ENCODE data around the gene MRPL21.
"Not testable (repeated sequence)": the region's sequence is repeated elsewhere in the genome, so short reads cannot be mapped to it uniquely, and the experiment has no call there.

MRPL21 gene

GRCh38 chr11:68863553-68864265, 39.9 kb downstream of the MRPL21 start:
- DNase-seq: no peak

GRCh38 chr11:68862421-68862820, 41.2 kb downstream of the MRPL21 start:
- no peak for DNase-seq

DNA sequence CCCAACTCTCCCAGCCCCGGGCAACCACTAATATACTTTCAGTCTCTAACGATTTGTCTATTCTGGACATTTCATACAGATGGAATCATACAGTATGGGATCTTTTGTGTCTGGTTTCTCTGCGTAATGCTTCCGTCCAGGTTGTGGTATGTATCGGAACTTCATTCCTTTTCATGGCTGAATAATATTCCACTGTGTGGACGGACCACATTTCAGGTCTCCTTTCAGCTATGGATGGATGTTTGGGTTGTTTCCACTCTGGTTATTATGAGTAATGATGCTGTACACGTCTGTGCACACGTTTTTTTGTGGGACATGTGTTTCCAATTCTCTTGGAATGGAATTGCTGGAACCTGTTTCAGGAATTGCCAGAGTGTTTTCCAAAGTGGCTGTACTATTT, 44.5 kb downstream of the MRPL21 start:
- no peak for DNase-seq

DNA sequence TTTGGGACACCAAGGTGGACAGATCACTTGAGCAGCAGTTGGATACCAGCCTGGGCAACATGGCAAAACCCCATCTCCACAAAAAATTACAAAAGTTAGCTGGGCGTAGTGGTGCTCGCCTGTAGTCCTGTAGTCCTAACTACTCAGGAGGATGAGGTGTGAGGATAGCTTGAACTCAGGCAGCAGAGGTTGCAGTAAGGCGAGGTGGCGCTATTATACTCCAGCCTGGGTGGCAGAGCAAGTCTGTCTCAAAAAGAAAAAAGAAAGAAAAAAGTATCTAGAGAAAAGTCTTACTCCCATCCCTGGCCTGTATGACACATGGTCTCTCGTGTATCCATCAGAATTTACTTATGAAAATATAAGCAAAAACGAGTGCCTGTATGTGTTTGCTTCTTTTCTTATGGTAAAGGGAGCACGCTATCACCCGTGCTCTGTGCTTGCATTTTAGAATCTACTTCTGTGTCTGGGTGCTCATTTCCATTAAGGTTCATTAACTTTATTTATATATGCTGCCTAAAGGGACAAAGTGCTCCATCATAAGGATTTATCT, 46.5 kb downstream of the MRPL21 start:
- no peak for DNase-seq

DNA sequence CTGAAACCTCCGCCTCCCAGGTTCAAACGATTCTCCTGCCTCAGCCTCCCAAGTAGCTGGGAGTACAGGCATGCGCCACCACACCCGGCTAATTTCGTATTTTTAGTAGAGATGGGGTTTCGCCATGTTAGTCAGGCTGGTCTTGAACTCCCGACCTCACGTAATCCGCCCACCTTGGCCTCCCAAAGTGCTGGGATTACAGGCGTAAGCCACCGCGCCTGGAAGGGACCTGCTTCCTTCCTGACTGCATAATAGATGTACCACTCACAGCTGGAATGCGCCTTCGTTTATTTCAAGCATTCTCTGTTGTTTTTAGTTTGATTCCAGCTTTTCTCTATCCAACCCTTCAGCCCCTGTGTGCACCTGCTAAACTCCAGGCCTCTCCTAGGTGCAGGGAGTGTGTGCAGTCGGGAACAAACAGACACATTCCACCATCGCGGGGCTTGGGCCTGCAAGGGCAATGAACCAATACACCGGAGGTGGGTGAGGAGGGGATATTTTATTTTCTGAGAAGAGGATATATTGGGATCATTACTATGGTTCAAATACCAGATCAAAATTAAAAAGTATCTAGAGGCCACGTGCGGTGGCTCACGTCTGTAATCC, 47.1 kb downstream of the MRPL21 start:
- DNase-seq: not testable (repeated sequence)

- DNase-seq: no peak
Observed at GRCh38 chr11:68855205-68855981, 48.2 kb downstream of the MRPL21 start.

DNA sequence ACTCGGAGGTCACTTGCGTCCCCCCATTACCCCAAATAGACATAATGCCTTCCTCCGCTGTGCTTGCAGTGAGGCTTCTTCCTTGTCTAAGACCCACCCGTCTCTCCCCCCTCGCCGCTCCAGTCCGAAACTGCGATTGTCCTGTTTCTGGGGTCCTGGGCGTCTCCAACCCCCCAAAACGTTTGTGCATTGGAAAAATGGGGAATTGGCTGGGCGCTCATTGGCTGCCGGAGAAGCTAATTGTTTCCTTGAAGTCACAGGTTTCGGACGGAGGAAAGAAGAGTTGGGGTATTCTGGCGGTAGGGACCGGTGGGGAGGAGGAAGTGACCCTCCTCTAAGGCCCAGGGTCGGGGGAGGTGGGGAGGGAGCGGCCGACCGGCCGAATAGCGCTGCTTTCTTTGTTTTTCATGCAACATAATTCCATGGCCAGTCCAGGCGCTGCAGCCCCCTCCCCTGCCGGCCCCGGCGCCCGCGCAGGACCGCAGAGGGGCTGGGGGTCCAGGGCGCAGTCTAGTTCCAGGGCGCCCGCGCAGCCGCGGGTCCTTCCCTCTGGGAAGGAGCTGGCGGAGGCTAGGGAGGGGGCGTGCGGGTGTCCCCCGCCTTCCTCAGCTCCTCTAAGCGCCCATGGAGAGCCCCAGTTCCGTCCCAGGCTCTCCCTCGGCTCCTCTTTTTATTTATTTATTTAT, 49.2 kb downstream of the MRPL21 start:
- DNase-seq: no peak

DNA sequence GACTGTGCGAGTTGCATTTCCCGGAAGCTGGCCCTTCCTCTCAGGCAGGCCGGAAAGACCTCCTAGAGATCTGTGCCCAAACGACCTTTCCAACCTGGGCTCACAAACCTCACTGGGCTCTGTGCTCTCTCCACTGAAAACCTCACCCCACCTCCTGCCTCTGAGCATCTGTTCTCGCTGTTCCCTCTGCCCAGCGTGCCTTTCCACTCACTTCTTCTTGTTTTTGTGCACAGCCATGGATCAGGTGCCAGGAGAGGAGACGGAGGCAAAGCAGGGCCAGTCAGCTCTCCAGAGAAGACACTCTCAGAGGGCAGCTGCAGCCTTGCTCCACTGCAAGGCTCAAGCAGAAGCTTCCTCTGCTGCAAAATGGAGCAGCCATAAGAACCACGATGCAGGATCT, 51.0 kb downstream of the MRPL21 start:
- DNase-seq: no peak

GRCh38 chr11:68848429-68848828, 55.2 kb downstream of the MRPL21 start:
- DNase-seq: no peak

GRCh38 chr11:68847395-68847794, 56.2 kb downstream of the MRPL21 start:
- no peak for DNase-seq

GRCh38 chr11:68845351-68846002, 58.2 kb downstream of the MRPL21 start:
- peak; percentile 12 for DNase-seq

- DNase-seq: no peak
Observed at GRCh38 chr11:68844801-68845200, 58.8 kb downstream of the MRPL21 start.

- no peak for DNase-seq
Observed at GRCh38 chr11:68844376-68844775, 59.3 kb downstream of the MRPL21 start.

- DNase-seq: peak; percentile 91
Observed at GRCh38 chr11:68843703-68844312, 59.8 kb downstream of the MRPL21 start.

GRCh38 chr11:68843052-68843561, 60.5 kb downstream of the MRPL21 start:
- DNase-seq: no peak

DNA sequence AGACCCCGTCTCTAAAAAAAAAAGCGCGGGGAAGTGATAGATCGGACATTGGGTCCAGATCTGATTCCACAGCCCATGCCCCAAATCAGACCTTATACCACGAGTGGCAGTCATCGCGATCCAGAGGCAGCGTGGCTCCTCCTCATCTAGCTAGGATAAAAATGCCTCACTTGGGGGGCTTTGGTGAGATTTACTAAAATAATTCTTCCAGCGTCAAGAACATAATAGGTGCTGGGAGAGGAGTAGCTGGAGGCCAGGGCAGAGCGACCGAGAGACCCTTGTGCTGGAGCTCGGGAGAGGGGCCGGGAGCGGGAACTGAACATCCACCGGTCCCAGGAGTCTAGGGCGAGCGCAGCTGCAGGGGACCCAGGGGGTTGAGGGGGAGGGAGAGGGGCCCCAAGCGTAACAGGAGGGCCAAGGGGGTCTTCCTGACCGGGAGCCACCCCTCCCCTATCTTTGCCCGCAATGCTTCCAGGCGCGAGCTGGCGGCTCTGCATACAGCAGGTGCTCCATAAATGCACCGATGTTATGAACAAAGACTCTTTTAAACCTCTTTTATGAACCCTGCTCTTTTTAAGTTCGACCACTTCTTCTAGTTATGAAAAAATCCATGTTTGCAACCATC, 61.1 kb downstream of the MRPL21 start:
- no peak for DNase-seq

DNA sequence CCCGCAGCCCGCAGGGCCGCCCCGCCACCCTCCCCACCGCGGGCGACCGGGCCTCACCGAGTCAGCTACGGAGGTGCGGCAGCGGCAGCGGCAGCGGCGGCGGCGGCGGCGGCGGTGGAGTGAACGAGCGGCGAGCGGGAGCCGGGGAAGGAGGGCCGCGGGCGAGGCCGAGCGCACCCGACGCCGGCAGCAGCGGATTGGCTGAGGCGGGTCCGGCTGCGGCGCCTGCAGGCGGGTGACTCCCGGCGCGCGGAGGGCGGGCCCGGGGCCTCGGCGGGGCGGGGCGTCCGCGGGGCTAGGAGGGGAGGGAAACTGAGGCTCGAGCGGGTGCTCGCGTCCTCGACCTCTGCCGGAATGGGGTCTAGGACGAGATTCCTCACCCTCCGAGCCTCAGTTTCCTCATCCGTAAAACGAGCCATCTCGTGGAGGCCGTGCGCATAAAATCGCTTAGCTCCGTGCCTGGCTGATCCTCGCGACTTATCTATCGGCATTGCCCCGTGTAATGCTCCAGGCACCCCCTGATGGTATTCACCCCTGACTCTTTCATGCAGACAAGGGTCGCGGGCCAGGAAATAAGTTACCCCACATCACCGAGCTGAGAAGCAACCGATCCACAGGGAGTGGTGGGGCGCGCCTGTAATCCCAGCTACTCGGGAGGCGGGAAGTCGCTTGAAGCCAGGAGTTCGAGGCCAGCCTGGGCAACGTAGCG, 61.8 kb downstream of the MRPL21 start, which contains the start of gene CPT1A:
Gene CPT1A, minus strand, starts transcription at position 199 of the 709 bp plus-strand sequence. CDS start 26,442 bp downstream, outside the sequence.
- peak; percentile 12 for DNase-seq
